ENCODE data around the gene MYL4. TPM values are rescaled to one million over a fixed set of nuclear protein-coding genes. Genes with fewer than 3 reads are reported as not detected.
"Not testable (repeated sequence)": the region's sequence is repeated elsewhere in the genome, so short reads cannot be mapped to it uniquely, and the experiment has no call there.

The MYL4 gene
- total and polyA plus RNA-seq, 8 donors: 0.20 to 5.7 (median 1.7) TPM; not detected in 3

DNA sequence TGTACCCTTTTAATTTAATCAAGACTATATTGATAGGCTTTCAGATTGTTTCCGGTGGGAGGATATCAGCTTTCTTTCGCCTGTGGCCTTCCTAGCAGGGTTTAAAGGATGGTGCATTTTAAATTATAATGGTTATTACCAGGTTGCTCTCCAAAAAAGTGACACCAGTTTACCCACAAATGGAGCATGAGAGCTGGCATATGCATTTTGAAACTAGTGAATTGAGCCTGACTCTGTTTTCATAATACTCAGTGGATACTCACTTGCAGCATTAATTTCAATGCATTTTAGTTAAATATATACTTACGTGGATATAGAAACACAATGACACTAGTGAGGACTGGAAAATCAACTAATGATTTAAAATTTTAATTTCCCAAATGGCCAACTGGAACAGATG lies 5.8 kb downstream of the MYL4 start:
- WGBS, 5 donors: 87 to 92% (median 89%) methylated on average over 3 of the region's 3 CpGs
- intact Hi-C loops (cut with DNase I; ENCODE audit: low total_unique reads): no loop called here

DNA sequence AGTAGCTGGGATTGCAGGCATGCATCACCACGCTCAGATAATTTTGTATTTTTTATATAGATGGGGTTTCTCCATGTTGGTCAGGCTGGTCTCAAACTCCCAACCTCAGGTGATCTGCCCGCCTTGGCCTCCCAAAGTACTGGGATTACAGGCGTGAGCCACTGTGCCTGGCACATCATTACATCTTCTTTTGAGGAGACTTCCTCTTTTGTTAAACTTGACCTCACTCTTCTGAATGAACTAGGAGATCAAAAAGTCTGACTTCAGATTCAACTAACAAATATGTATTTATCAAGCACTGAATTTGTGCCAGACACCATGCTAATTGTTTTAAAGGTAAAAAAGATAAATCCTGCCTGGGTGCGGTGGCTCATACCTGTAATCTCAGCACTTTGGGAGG lies 7.7 kb downstream of the MYL4 start:
- peaks cover 0 to 25% (median 11%) of the 10 kb centered on the region in 4 donors for H3K4me1 ChIP-seq
- DNase-seq; H3K27ac ChIP-seq; H3K4me3 ChIP-seq; H3K36me3 ChIP-seq; H3K27me3 ChIP-seq; H3K9me3 ChIP-seq; intact Hi-C loops (cut with DNase I; ENCODE audit: low total_unique reads): not testable (repeated sequence)
- WGBS, 5 donors: 79 to 91% (median 86%) methylated on average over 4 of the region's 4 CpGs

More for the DNA sequence above, 5.8 kb downstream of the MYL4 start:
- Histone ChIP-seq H3K4me3 (no peak overlapping the region), H3K27ac (no peak overlapping the region), H3K9me3 (no peaks in the 10 kb centered on the region), H3K4me1 (peaks cover 0 to 17% (median 7%) of the 10 kb centered on the region in 4 donors), H3K36me3 (no peaks in the 10 kb centered on the region), H3K27me3 (no peaks in the 10 kb centered on the region)
- no peak for DNase-seq
- TF ChIP-seq CTCF (IDR thresholded peaks at IDR 0.05): no peak

DNA sequence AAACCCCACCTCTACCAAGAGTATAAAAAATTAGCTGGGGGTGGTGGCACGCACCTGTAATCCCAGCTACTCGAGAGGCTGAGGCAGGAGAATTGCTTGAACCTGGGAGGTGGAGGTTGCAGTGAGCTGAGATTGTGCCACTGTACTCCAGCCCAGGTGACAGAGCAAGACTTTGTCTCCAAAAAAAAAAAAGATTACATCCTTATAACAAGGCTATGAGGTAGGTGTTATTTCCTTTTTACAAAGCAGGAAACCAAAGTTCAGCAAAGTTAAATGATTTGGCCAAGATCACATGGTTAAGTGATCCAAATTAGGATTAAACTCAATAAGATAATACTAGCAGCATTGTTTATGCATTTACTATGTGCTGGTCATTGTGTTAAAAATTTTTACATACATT lies 8.1 kb downstream of the MYL4 start:
- peaks cover 0 to 25% (median 13%) of the 10 kb centered on the region in 4 donors for H3K4me1 ChIP-seq
- H3K36me3 ChIP-seq; H3K9me3 ChIP-seq; H3K27me3 ChIP-seq; H3K27ac ChIP-seq; DNase-seq; intact Hi-C loops (cut with DNase I; ENCODE audit: low total_unique reads); H3K4me3 ChIP-seq: not testable (repeated sequence)
- WGBS, 5 donors: 69 to 92% (median 90%) methylated on average over 2 of the region's 2 CpGs

- 30 to 62% (median 44%) methylated on average over 6 of the region's 6 CpGs for WGBS, 5 donors
Observed at GRCh38 chr17:47218896-47219430, 9.8 kb downstream of the MYL4 start.

DNA sequence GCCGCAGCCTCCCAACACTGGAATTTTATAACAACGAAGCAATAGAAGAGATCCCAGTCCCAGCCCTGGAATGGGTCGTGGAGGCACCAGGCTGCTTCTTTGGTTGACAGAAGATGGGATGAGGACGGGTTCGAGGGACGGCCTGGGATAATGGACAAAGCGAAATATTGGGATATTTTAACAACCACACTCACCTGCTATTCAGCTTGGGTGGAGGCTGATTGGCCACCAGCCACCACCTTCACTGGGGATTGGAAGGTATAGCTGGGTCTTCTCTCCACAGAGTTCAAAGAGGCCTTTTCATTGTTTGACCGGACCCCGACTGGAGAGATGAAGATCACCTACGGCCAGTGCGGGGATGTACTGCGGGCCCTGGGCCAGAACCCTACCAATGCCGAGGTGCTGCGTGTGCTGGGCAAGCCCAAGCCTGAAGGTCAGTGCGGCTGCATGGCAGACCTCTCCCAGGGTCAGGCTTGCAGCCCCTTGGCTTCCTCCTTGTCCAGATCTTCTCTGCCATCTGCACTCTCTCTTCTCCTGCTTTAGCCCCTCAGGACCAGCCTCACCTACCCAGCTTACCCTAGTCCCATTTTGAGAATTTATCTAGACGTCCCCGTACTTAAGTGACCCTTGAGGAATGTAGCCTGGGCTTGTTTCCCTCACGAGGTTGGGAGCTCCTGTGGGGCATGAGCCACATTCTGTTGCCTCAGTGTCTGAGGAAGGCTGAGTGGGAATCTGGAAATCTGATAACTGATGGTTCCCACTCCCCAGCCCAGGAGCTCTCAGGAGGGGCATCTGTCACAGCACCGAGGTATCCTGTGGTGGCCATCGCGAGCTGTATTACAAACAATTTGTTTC lies 10.7 kb downstream of the MYL4 start:
- TF ChIP-seq POLR2AphosphoS5 (IDR thresholded peaks at IDR 0.05): no peak
- no peak for TF ChIP-seq CTCF (IDR thresholded peaks at IDR 0.05)
- no peak for TF ChIP-seq EP300 (IDR thresholded peaks at IDR 0.05)
- TF ChIP-seq POLR2A (IDR thresholded peaks at IDR 0.05): no peak
- DNase-seq: no peak
- H3K27me3 ChIP-seq: no peaks in the 10 kb centered on the region
- peak overlapping the region in 1 of 5 donors; percentile 30 for H3K27ac ChIP-seq
- no peaks in the 10 kb centered on the region for H3K9me3 ChIP-seq
- WGBS, 5 donors: 83 to 89% (median 88%) methylated on average over 19 to 21 of the region's 21 CpGs
- intact Hi-C loops (cut with DNase I; ENCODE audit: low total_unique reads): no loop called here
- no peaks in the 10 kb centered on the region for H3K36me3 ChIP-seq
- H3K4me3 ChIP-seq: no peak overlapping the region
- peaks cover 19 to 46% (median 34%) of the 10 kb centered on the region in 4 donors for H3K4me1 ChIP-seq

More at GRCh38 chr17:47218896-47219430, 9.8 kb downstream of the MYL4 start:
- H3K9me3 ChIP-seq: no peaks in the 10 kb centered on the region
- DNase-seq: peak; percentile 37 to 52
- H3K27ac ChIP-seq: peak overlapping the region in 1 of 5 donors; percentile 25
- H3K4me3 ChIP-seq: no peak overlapping the region
- no peaks in the 10 kb centered on the region for H3K27me3 ChIP-seq
- no peaks in the 10 kb centered on the region for H3K36me3 ChIP-seq
- peaks cover 10 to 37% (median 26%) of the 10 kb centered on the region in 4 donors for H3K4me1 ChIP-seq
- intact Hi-C loops (cut with DNase I; ENCODE audit: low total_unique reads): no loop called here
- TF ChIP-seq EP300 (IDR thresholded peaks at IDR 0.05): no peak
- no peak for TF ChIP-seq POLR2AphosphoS5 (IDR thresholded peaks at IDR 0.05)
- no peak for TF ChIP-seq CTCF (IDR thresholded peaks at IDR 0.05)
- TF ChIP-seq POLR2A (IDR thresholded peaks at IDR 0.05): no peak

All from stomach (tissue), 9 donors.